ENCODE results near the gene NR5A1.

Gene NR5A1

DNA sequence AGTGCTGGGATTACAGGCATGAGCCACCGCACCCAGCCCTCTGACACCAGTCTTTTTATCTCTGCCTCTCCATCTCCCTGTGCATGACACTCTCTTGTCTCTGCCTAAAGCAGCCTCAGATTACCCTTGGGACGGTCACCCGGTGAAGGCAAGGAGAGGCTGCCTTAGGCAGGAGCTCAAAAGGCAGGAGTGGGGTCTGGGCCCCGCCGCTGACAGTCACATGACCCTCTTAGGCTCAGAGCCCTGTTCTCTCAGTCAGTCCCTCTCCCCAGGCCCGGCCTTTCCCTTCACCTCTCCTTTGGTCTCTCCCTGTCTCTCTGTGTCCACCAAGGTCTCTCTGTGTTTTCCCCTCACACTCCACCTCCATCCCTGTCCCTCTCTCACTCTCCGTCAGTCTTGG lies 34.4 kb downstream of the NR5A1 start:
- Histone ChIP-seq H3K4me2 (ENCODE audit: low read depth, low read length, poor library complexity, severe bottlenecking) (no peak overlapping the region), H3K79me2 (ENCODE audit: insufficient read depth, low read length) (no peaks in the 10 kb centered on the region), H3K9me3 (ENCODE audit: insufficient read depth, low read depth, low read length) (no peaks in the 10 kb centered on the region), H3K27me3 (ENCODE audit: insufficient read depth, low read length, poor library complexity, severe bottlenecking) (no peaks in the 10 kb centered on the region), H3K9ac (ENCODE audit: low read depth, low read length, poor library complexity, severe bottlenecking) (no peak overlapping the region), H2AFZ (ENCODE audit: low read length) (no peak overlapping the region), H3K9me2 (replicated peaks; ENCODE audit: low read depth, low read length) (no peaks in the 10 kb centered on the region), H3K4me1 (ENCODE audit: insufficient read depth, low read length, poor library complexity, severe bottlenecking) (no peaks in the 10 kb centered on the region), H3K4me3 (ENCODE audit: low read length, poor library complexity, severe bottlenecking) (no peak overlapping the region), H3K36me3 (ENCODE audit: insufficient read depth, low read length) (no peaks in the 10 kb centered on the region), H3F3A (ENCODE audit: low read depth) (no peaks in the 10 kb centered on the region), H4K20me1 (ENCODE audit: insufficient read depth, low read length, poor library complexity, severe bottlenecking) (no peaks in the 10 kb centered on the region)
- TF ChIP-seq EZH2phosphoT487 (IDR thresholded peaks at IDR 0.05; ENCODE audit: borderline replicate concordance), result no peak
- TF ChIP-seq, protein P1, sequence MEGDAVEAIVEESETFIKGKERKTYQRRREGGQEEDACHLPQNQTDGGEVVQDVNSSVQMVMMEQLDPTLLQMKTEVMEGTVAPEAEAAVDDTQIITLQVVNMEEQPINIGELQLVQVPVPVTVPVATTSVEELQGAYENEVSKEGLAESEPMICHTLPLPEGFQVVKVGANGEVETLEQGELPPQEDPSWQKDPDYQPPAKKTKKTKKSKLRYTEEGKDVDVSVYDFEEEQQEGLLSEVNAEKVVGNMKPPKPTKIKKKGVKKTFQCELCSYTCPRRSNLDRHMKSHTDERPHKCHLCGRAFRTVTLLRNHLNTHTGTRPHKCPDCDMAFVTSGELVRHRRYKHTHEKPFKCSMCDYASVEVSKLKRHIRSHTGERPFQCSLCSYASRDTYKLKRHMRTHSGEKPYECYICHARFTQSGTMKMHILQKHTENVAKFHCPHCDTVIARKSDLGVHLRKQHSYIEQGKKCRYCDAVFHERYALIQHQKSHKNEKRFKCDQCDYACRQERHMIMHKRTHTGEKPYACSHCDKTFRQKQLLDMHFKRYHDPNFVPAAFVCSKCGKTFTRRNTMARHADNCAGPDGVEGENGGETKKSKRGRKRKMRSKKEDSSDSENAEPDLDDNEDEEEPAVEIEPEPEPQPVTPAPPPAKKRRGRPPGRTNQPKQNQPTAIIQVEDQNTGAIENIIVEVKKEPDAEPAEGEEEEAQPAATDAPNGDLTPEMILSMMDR (conservative IDR thresholded peaks at IDR 0.05; ENCODE audit: low read length), result no peak

DNA sequence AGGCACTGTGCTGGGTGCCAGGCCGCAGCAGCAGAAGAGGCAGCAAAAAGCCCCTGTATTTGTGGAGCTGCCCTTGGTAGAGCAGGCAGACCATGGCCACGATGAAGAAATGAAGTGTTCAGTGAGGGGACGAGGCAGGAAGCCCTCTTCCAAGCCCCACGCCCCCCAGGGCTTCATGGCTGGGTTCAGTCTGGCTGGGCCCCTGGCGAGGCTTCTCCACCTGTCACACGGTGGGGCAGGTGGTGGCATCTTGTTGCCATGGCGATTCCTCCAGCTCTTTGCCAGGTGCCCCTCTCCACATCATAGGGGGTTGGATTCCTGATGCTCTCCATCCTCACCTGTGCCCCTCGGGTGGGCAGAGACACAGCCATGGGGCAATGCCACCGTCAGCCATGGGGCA lies 35.4 kb downstream of the NR5A1 start:
- H3K4me3 ChIP-seq (ENCODE audit: low read length, poor library complexity, severe bottlenecking), result no peak overlapping the region
- H3F3A ChIP-seq (ENCODE audit: low read depth), result no peaks in the 10 kb centered on the region
- H2AFZ ChIP-seq (ENCODE audit: low read length), result no peak overlapping the region
- no peaks in the 10 kb centered on the region for H3K79me2 ChIP-seq (ENCODE audit: insufficient read depth, low read length)
- no peaks in the 10 kb centered on the region for H3K36me3 ChIP-seq (ENCODE audit: insufficient read depth, low read length)
- no peaks in the 10 kb centered on the region for H4K20me1 ChIP-seq (ENCODE audit: insufficient read depth, low read length, poor library complexity, severe bottlenecking)
- no peak overlapping the region for H3K4me2 ChIP-seq (ENCODE audit: low read depth, low read length, poor library complexity, severe bottlenecking)
- H3K4me1 ChIP-seq (ENCODE audit: insufficient read depth, low read length, poor library complexity, severe bottlenecking), result no peaks in the 10 kb centered on the region
- H3K9me3 ChIP-seq (ENCODE audit: insufficient read depth, low read depth, low read length), result no peaks in the 10 kb centered on the region
- H3K9ac ChIP-seq (ENCODE audit: low read depth, low read length, poor library complexity, severe bottlenecking), result no peak overlapping the region
- no peaks in the 10 kb centered on the region for H3K27me3 ChIP-seq (ENCODE audit: insufficient read depth, low read length, poor library complexity, severe bottlenecking)
- TF ChIP-seq, protein P1 (conservative IDR thresholded peaks at IDR 0.05; ENCODE audit: low read length), result no peak
- no peak for TF ChIP-seq EZH2phosphoT487 (IDR thresholded peaks at IDR 0.05; ENCODE audit: borderline replicate concordance)
- no peaks in the 10 kb centered on the region for H3K9me2 ChIP-seq (replicated peaks; ENCODE audit: low read depth, low read length)

DNA sequence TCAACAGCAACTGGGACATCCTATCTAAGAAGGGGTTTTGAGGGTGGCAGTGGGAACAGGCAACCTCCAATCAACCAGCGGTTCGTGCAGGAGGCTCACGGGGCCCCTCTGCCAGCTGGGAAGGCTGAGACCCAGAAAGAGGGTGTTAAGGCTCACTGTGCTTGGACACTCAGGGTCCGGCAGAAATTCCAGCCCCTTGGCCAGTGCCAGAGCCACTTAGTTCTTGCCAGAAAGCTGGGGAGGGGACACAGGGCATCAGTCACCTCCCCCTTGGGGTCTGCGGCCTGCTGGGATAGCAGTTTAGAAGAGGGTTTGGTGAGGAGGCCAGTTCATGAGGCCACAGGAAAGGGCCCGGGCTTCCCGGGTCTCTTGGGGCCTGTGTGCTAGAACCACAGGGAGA lies 36.5 kb downstream of the NR5A1 start:
- Histone ChIP-seq H3K4me1 (ENCODE audit: insufficient read depth, low read length, poor library complexity, severe bottlenecking) (no peaks in the 10 kb centered on the region), H3K4me2 (ENCODE audit: low read depth, low read length, poor library complexity, severe bottlenecking) (no peak overlapping the region), H3K27me3 (ENCODE audit: insufficient read depth, low read length, poor library complexity, severe bottlenecking) (no peaks in the 10 kb centered on the region), H3K79me2 (ENCODE audit: insufficient read depth, low read length) (no peaks in the 10 kb centered on the region), H4K20me1 (ENCODE audit: insufficient read depth, low read length, poor library complexity, severe bottlenecking) (no peaks in the 10 kb centered on the region), H3F3A (ENCODE audit: low read depth) (no peaks in the 10 kb centered on the region), H3K9me2 (replicated peaks; ENCODE audit: low read depth, low read length) (no peaks in the 10 kb centered on the region), H3K36me3 (ENCODE audit: insufficient read depth, low read length) (no peaks in the 10 kb centered on the region), H3K9ac (ENCODE audit: low read depth, low read length, poor library complexity, severe bottlenecking) (no peak overlapping the region), H3K4me3 (ENCODE audit: low read length, poor library complexity, severe bottlenecking) (no peak overlapping the region), H3K9me3 (ENCODE audit: insufficient read depth, low read depth, low read length) (no peaks in the 10 kb centered on the region), H2AFZ (ENCODE audit: low read length) (no peak overlapping the region)
- no peak for TF ChIP-seq EZH2phosphoT487 (IDR thresholded peaks at IDR 0.05; ENCODE audit: borderline replicate concordance)
- TF ChIP-seq, protein P1 (conservative IDR thresholded peaks at IDR 0.05; ENCODE audit: low read length), result no peak
